CD14-positive monocyte (primary cell): ENCODE measurements around the gene VOPP1. TPM values are rescaled to one million over a fixed set of nuclear protein-coding genes. Genes with fewer than 3 reads are reported as not detected.
A peak's percentile ranks its signal among the peaks of the same experiment; 100 is the strongest.

ENCODE experiments used
- DNase-seq, 3 donors: peaks; one replicate each; pipeline ENCODE4 v3.0.0-alpha.2; 2011 to 2022
- H2AFZ ChIP-seq: 2 replicates; pipeline ENCODE4 v1.6.0; 2012; ENCODE audit warnings: mild to moderate bottlenecking, low read depth, low read length, inconsistent platforms; ENCODE audit not compliant: insufficient read depth, poor library complexity, severe bottlenecking
- H3K27ac ChIP-seq, 2 donors: 1 replicate in 1 of 2; 2 replicates in 1 of 2; pipeline ENCODE4 v1.5.1; 2012 to 2013; ENCODE audit warnings: low read length in 2 of 2, control low read depth in 1 of 2, inconsistent platforms in 1 of 2, low read depth in 1 of 2, mild to moderate bottlenecking in 1 of 2
- H3K27me3 ChIP-seq, 2 donors: one replicate each; pipeline versions ENCODE4 v1.6.0 to v1.6.1; 2011 to 2013; ENCODE audit warnings: low read length in 2 of 2; ENCODE audit not compliant: control insufficient read depth in 2 of 2, insufficient read depth in 2 of 2
- H3K36me3 ChIP-seq, 2 donors: replicated peaks in 1 of 2; 1 replicate in 1 of 2; 2 replicates in 1 of 2; pipeline versions ENCODE4 v1.5.1 to v1.6.1; 2012 to 2013; ENCODE audit warnings: low read length in 2 of 2, control low read depth in 1 of 2, inconsistent platforms in 1 of 2, mild to moderate bottlenecking in 1 of 2; ENCODE audit not compliant: insufficient read depth in 2 of 2, control insufficient read depth in 1 of 2
- H3K4me1 ChIP-seq, 2 donors: 1 replicate in 1 of 2; 2 replicates in 1 of 2; pipeline versions ENCODE4 v1.5.1 to v1.6.1; 2012 to 2013; ENCODE audit warnings: low read length in 2 of 2, control low read depth in 1 of 2, inconsistent platforms in 1 of 2, mild to moderate bottlenecking in 1 of 2, moderate library complexity in 1 of 2; ENCODE audit not compliant: insufficient read depth in 2 of 2, control insufficient read depth in 1 of 2
- H3K4me2 ChIP-seq: replicated peaks from 2 replicates; pipeline ENCODE3; 2012; ENCODE audit warnings: low read length, moderate library complexity, mild to moderate bottlenecking; ENCODE audit not compliant: poor library complexity, severe bottlenecking; ENCODE audit errors: extremely low read depth
- H3K4me3 ChIP-seq, 3 experiments: fragments of 200-600 bp in 1 of 3; sonication (generic) in 1 of 3; replicated peaks in 1 of 3; 1 replicate in 2 of 3; 2 replicates in 1 of 3; pipeline ENCODE4 v1.5.1; 2011 to 2013; ENCODE audit warnings: low read length in 3 of 3, mild to moderate bottlenecking in 3 of 3, control low read depth in 2 of 3, low read depth in 2 of 3, inconsistent platforms in 1 of 3, moderate library complexity in 1 of 3
- H3K79me2 ChIP-seq: 2 replicates; pipeline ENCODE4 v1.6.0; 2012; ENCODE audit warnings: mild to moderate bottlenecking, control low read depth, inconsistent platforms, low read length, moderate library complexity; ENCODE audit not compliant: insufficient read depth
- H3K9ac ChIP-seq: 2 replicates; pipeline ENCODE4 v1.6.0; 2017; ENCODE audit warnings: low read length, mild to moderate bottlenecking; ENCODE audit not compliant: insufficient read depth, poor library complexity, severe bottlenecking
- H3K9me3 ChIP-seq, 2 donors: replicated peaks in 1 of 2; 1 replicate in 1 of 2; 2 replicates in 1 of 2; pipeline versions ENCODE4 v1.5.1 to v1.6.1; 2012 to 2013; ENCODE audit warnings: low read length in 2 of 2, control low read depth in 1 of 2; ENCODE audit not compliant: control insufficient read depth in 1 of 2, insufficient read depth in 1 of 2
- H4K20me1 ChIP-seq: 2 replicates; pipeline ENCODE4 v1.6.0; 2012; ENCODE audit warnings: mild to moderate bottlenecking, low read length, control low read depth, moderate library complexity; ENCODE audit not compliant: insufficient read depth
- H3K27ac Mint-ChIP-seq, 7 donors: one replicate each; pipeline ENCODE4 v1.8.0; 2020; ENCODE audit warnings: mild to moderate bottlenecking in 7 of 7, mixed read lengths in 7 of 7, moderate library complexity in 6 of 7, inconsistent platforms in 2 of 7
- H3K27me3 Mint-ChIP-seq, 3 donors: one replicate each; pipeline ENCODE4 v1.8.0; 2021 to 2022; ENCODE audit warnings: low read depth in 3 of 3, mild to moderate bottlenecking in 3 of 3, mixed read lengths in 3 of 3, moderate library complexity in 3 of 3, inconsistent platforms in 1 of 3
- H3K36me3 Mint-ChIP-seq, 2 donors: one replicate each; pipeline ENCODE4 v1.8.0; 2020; ENCODE audit warnings: mixed read lengths in 2 of 2, inconsistent platforms in 1 of 2, mild to moderate bottlenecking in 1 of 2
- H3K4me1 Mint-ChIP-seq: one replicate; pipeline ENCODE4 v1.8.0; 2020; ENCODE audit warnings: mild to moderate bottlenecking, mixed read lengths
- H3K4me3 Mint-ChIP-seq, 2 donors: one replicate each; pipeline ENCODE4 v1.8.0; 2020; ENCODE audit warnings: mild to moderate bottlenecking in 2 of 2, mixed read lengths in 2 of 2, moderate library complexity in 1 of 2
- H3K9me3 Mint-ChIP-seq, 7 donors: one replicate each; pipeline ENCODE4 v1.8.0; 2020 to 2022; ENCODE audit warnings: mixed read lengths in 7 of 7, mild to moderate bottlenecking in 6 of 7, moderate library complexity in 6 of 7, inconsistent platforms in 2 of 7
- CTCF ChIP-seq: fragments of 200-600 bp; IDR thresholded peaks from one replicate; pipeline ENCODE4 v1.8.0; 2022; ENCODE audit warnings: antibody characterized with exemption, mild to moderate bottlenecking
- WGBS: methylation state at CpG from one replicate; pipeline ENCODE4 v1.1.5; 2013; ENCODE audit warnings: missing lambda C conversion rate; ENCODE audit not compliant: insufficient coverage; 5-methylcytosine and 5-hydroxymethylcytosine counted together
- intact Hi-C, 2 donors: fragments of 100-400 bp; cut with micrococcal nuclease; formaldehyde crosslinking; loops; one replicate each; pipeline versions ENCODE4 v1.15.0 to v1.15.1; 2023
- polyA plus RNA-seq, 3 donors: library from polyadenylated mRNA; depleted of rRNA in 1 of 3; unstranded in 2 of 3; stranded (reverse) in 1 of 3; fragments of 300-500 nt in 2 of 3; fragments of >200 nt in 1 of 3; fragmentation: Illumina TruSeq in 2 of 3; gene quantifications; 1 replicate in 2 of 3; 2 replicates in 1 of 3; pipeline ENCODE4 v1.2.3, GENCODE V29; 2012 to 2021

Gene VOPP1
- polyA plus RNA-seq, 3 donors: 16.7 to 22.1 (median 18.0) TPM

GRCh38 chr7:55474944-55475854 is 97.1 kb downstream of the VOPP1 start:
- Histone ChIP-seq H3K36me3 (peaks cover 6 to 32% of the 10 kb centered on the region in 2 donors), H4K20me1 (peaks cover 12% of the 10 kb centered on the region), H3K4me3 (no peak overlapping the region), H3K9me3 (no peaks in the 10 kb centered on the region), H3K9ac (no peak overlapping the region), H3K27ac (no peak overlapping the region), H3K4me2 (no peak overlapping the region), H3K4me1 (no peaks in the 10 kb centered on the region), H3K27me3 (no peaks in the 10 kb centered on the region), H3K79me2 (no peaks in the 10 kb centered on the region), H2AFZ (no peak overlapping the region)
- H3K36me3 Mint-ChIP-seq: peaks cover 30 to 36% of the 10 kb centered on the region in 2 donors
- TF ChIP-seq CTCF: no peak
- H3K4me3 Mint-ChIP-seq: no peak overlapping the region
- H3K27me3 Mint-ChIP-seq: no peaks in the 10 kb centered on the region
- H3K4me1 Mint-ChIP-seq: peaks cover 4% of the 10 kb centered on the region
- WGBS: 95% methylated on average over 16 of the region's 22 CpGs
- no peaks in the 10 kb centered on the region for H3K9me3 Mint-ChIP-seq
- DNase-seq: peak in 1 of 3 donors; percentile 2
- H3K27ac Mint-ChIP-seq: peak overlapping the region in 3 of 7 donors; percentile 37 to 58 (median 58)
- intact Hi-C loops: no loop called here

GRCh38 chr7:55473932-55474331 is 98.4 kb downstream of the VOPP1 start:
- Histone ChIP-seq H3K9me3 (no peaks in the 10 kb centered on the region), H3K9ac (no peak overlapping the region), H3K27me3 (no peaks in the 10 kb centered on the region), H3K4me1 (no peaks in the 10 kb centered on the region), H3K4me2 (no peak overlapping the region), H3K27ac (no peak overlapping the region), H3K79me2 (no peaks in the 10 kb centered on the region), H3K36me3 (peaks cover 6 to 38% of the 10 kb centered on the region in 2 donors), H4K20me1 (peaks cover 12% of the 10 kb centered on the region), H2AFZ (no peak overlapping the region), H3K4me3 (no peak overlapping the region)
- Mint-ChIP-seq H3K4me1 (peaks cover 4% of the 10 kb centered on the region), H3K27ac (no peak overlapping the region), H3K9me3 (peaks cover 0 to 2% (median 0%) of the 10 kb centered on the region in 7 donors), H3K4me3 (no peak overlapping the region), H3K27me3 (no peaks in the 10 kb centered on the region), H3K36me3 (peaks cover 31 to 39% of the 10 kb centered on the region in 2 donors)
- no peak for TF ChIP-seq CTCF
- WGBS: 96% methylated on average over 7 of the region's 10 CpGs
- intact Hi-C loops: no loop called here
- no peak for DNase-seq
